Measurements from ENCODE around the gene PKN3. TPM values are rescaled to one million over a fixed set of nuclear protein-coding genes. Genes with fewer than 3 reads are reported as not detected.

PKN3 gene
- total and polyA plus RNA-seq, 2 of the 13 experiments (the other 11 are each of a cell fraction or from before 2014, with no cell fraction given) = 10.5 to 13.2 TPM

DNA sequence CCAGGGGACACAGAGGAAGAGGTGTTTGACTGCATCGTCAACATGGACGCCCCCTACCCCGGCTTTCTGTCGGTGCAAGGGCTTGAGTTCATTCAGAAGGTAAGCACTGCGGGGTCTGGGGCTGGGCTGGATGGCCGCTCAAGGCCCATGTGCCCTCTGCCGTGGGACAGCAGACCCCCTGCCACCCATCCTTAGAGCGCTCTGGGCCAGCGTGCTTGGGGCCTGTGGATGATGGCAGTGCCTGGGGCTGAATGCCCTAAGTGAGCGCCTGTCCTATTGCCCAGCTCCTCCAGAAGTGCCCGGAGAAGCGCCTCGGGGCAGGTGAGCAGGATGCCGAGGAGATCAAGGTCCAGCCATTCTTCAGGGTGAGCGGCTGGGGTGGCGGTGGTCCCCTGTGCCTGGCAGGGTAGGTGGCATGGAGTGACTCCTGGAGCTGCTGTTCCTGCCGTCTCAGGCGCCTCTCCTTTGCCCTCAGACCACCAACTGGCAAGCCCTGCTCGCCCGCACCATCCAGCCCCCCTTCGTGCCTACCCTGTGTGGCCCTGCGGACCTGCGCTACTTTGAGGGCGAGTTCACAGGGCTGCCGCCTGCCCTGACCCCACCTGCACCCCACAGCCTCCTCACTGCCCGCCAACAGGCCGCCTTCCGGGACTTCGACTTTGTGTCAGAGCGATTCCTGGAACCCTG, 17.8 kb downstream of the PKN3 start:
- no peaks in the 10 kb centered on the region for H3K9me3 ChIP-seq (ENCODE audit: low read length)
- H3K27ac ChIP-seq (ENCODE audit: extremely low read length, insufficient read depth, low read length) = no peak overlapping the region
- no peak overlapping the region for H2AFZ ChIP-seq (ENCODE audit: low read length)
- H3K4me1 ChIP-seq (ENCODE audit: insufficient read depth, low read length) = peaks cover 28% of the 10 kb centered on the region
- H4K20me1 ChIP-seq (ENCODE audit: insufficient read depth, low read length) = no peaks in the 10 kb centered on the region
- H3K79me2 ChIP-seq (ENCODE audit: insufficient read depth, low read length) = peaks cover 7% of the 10 kb centered on the region
- BruUV-seq (replicated peaks) = no TSS peak
- CTCF ChIA-PET (ENCODE audit: low intra/inter-chr PET ratio, low total read pairs) = no interaction called here
- H3K4me2 ChIP-seq (ENCODE audit: low read depth, low read length) = no peak overlapping the region
- no peak for FAIRE-seq
- in situ Hi-C loops (cut with HindIII; ENCODE audit: extremely low pct_ligation_motif_present, low pct_unique_long_range_greater_than_20kb) (no loop called here), intact Hi-C loops (cut with micrococcal nuclease; ENCODE audit: unreplicated experiment) (no loop called here)
- POLR2A ChIA-PET = no interaction called here
- TF ChIP-seq HMG20B (CRISPR knock-in tag; conservative IDR thresholded peaks at IDR 0.05) (no peak), AGO2 (optimal IDR thresholded peaks at IDR 0.05; ENCODE audit: low read depth, low read length) (peak; percentile 48), NKX3-1 (CRISPR knock-in tag; IDR thresholded peaks at IDR 0.05) (no peak), RBFOX2 (IDR thresholded peaks at IDR 0.05; ENCODE audit: low read depth, low read length) (peak; percentile 49; the same call in 1 of the 2 replicates), FOXJ3 (CRISPR knock-in tag; IDR thresholded peaks at IDR 0.05; ENCODE audit: borderline replicate concordance) (no peak), RFX1 (IDR thresholded peaks at IDR 0.05) (no peak), HMG20A (CRISPR knock-in tag; IDR thresholded peaks at IDR 0.05; ENCODE audit: borderline replicate concordance) (no peak)
- H3K4me3 ChIP-seq (replicated peaks in 1 of 3; ENCODE audit: insufficient read depth in 1 of 3, low read depth in 2 of 3, low read length in 3 of 3) = no peak overlapping the region
- H3K27me3 ChIP-seq (ENCODE audit: control insufficient read depth in 1 of 2, insufficient read depth in 2 of 2, low read length in 2 of 2) = no peaks in the 10 kb centered on the region
- peaks cover 2 to 6% of the 10 kb centered on the region in 2 experiments; a peak in 3 of 5 replicates for H3K36me3 ChIP-seq (replicated peaks in 1 of 2; ENCODE audit: control insufficient read depth in 1 of 2, insufficient read depth in 2 of 2, low read length in 2 of 2)
- no peak for ATAC-seq
- H3K9ac ChIP-seq (ENCODE audit: insufficient read depth, low read depth, low read length) = no peak overlapping the region
- DNase-seq (ENCODE audit: low spot score) = no peak
- WGBS (ENCODE audit: low lambda C conversion rate) = 97% methylated on average over 19 of the region's 30 CpGs

DNA sequence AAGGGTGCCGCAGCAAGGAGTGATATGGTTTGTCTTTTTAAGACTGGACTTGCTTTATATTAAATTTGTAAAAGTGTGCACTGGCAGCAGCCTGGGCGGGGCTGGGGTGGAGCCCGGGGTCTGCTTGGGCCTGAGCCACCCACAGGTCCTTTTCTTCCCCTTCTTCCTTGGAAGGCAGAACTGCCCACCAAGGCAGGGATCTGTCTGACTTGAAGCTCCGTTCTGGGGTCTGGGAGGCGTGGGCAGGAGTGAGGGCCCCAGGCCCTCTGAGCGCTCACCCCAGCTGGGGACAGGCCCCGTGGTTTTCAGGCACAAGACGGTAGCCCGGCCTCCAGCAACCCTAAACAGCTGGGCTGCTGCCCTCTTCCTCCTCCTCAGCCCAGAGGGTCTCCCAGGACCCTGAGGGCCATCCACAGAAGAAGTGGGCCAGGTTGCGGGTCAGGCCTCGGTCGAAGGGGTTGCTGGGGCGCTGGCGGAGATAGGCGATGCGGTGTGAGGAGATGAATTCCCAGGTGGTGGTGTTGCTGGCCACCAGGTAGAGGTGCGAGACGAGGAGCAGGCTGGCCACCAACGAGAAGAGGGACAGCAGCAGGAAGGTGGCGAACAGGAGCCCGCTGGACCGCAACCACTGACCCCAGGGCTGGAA, 18.7 kb downstream of the PKN3 start:
- Histone ChIP-seq H3K27ac (ENCODE audit: extremely low read length, insufficient read depth, low read length) (no peak overlapping the region), H3K79me2 (ENCODE audit: insufficient read depth, low read length) (peaks cover 7% of the 10 kb centered on the region), H3K9ac (ENCODE audit: insufficient read depth, low read depth, low read length) (no peak overlapping the region), H3K4me1 (ENCODE audit: insufficient read depth, low read length) (peaks cover 30% of the 10 kb centered on the region), H3K27me3 (ENCODE audit: control insufficient read depth in 1 of 2, insufficient read depth in 2 of 2, low read length in 2 of 2) (no peaks in the 10 kb centered on the region), H4K20me1 (ENCODE audit: insufficient read depth, low read length) (no peaks in the 10 kb centered on the region), H3K4me2 (ENCODE audit: low read depth, low read length) (no peak overlapping the region), H2AFZ (ENCODE audit: low read length) (no peak overlapping the region), H3K4me3 (replicated peaks in 1 of 3; ENCODE audit: insufficient read depth in 1 of 3, low read depth in 2 of 3, low read length in 3 of 3) (no peak overlapping the region), H3K36me3 (replicated peaks in 1 of 2; ENCODE audit: control insufficient read depth in 1 of 2, insufficient read depth in 2 of 2, low read length in 2 of 2) (peaks cover 0 to 2% of the 10 kb centered on the region in 2 experiments; a peak in 3 of 5 replicates), H3K9me3 (ENCODE audit: low read length) (no peaks in the 10 kb centered on the region)
- in situ Hi-C loops (cut with HindIII; ENCODE audit: extremely low pct_ligation_motif_present, low pct_unique_long_range_greater_than_20kb) = no loop called here
- TSS peak; percentile 30 for BruUV-seq (replicated peaks)
- TF ChIP-seq KDM3A (CRISPR knock-in tag; IDR thresholded peaks at IDR 0.05; ENCODE audit: low read depth) (no peak), RCOR2 (CRISPR knock-in tag; IDR thresholded peaks at IDR 0.05) (no peak), AGO2 (optimal IDR thresholded peaks at IDR 0.05; ENCODE audit: low read depth, low read length) (peak; percentile 80)
- ATAC-seq = no peak
- no peak for DNase-seq (ENCODE audit: low spot score)
- ChIA-PET POLR2A (no interaction called here), CTCF (ENCODE audit: low intra/inter-chr PET ratio, low total read pairs) (no interaction called here)
- FAIRE-seq = no peak
- WGBS (ENCODE audit: low lambda C conversion rate) = 98% methylated on average over 18 of the region's 22 CpGs
- intact Hi-C loops (cut with micrococcal nuclease; ENCODE audit: unreplicated experiment) = no loop called here
